GM12891 (cell line): ENCODE measurements around the gene FCRLB.
"Not testable (repeated sequence)": the region's sequence is repeated elsewhere in the genome, so short reads cannot be mapped to it uniquely, and the experiment has no call there.

ENCODE experiments used
- DNase-seq: peaks from one replicate; pipeline ENCODE4 v3.0.0; 2011; ENCODE audit warnings: low spot score; ENCODE audit not compliant: insufficient read length
- FAIRE-seq: peaks from 2 replicates; lab custom pipeline; 2011; peaks lifted over from hg19 to GRCh38; lab: Jason Lieb, UNC
- PAX5 ChIP-seq: IDR thresholded peaks from 2 replicates; pipeline ENCODE4 v1.6.1; 2011; ENCODE audit warnings: low read length, moderate library complexity, mild to moderate bottlenecking; ENCODE audit not compliant: insufficient read depth, severe bottlenecking
- POLR2A ChIP-seq: IDR thresholded peaks from 2 replicates; pipeline ENCODE4 v1.6.1; 2011; ENCODE audit warnings: low read depth, low read length, control low read depth
- POLR2AphosphoS5 ChIP-seq: IDR thresholded peaks from 2 replicates; pipeline ENCODE4 v1.6.1; 2011; ENCODE audit warnings: low read depth, low read length, control low read depth
- POU2F2 ChIP-seq: IDR thresholded peaks from 2 replicates; pipeline ENCODE4 v1.6.1; 2011; ENCODE audit warnings: low read depth, mild to moderate bottlenecking, control low read depth, low read length, moderate library complexity
- SPI1 ChIP-seq: IDR thresholded peaks from 2 replicates; pipeline ENCODE4 v1.6.1; 2011; ENCODE audit warnings: low read depth, low read length, control low read depth
- TAF1 ChIP-seq: IDR thresholded peaks from 2 replicates; pipeline ENCODE4 v1.6.1; 2011; ENCODE audit warnings: low read depth, low read length, control low read depth

Gene FCRLB

GRCh38 chr1:161720422-161720821, 922 bp upstream of the FCRLB start:
- DNase-seq (no peak), FAIRE-seq (no peak)

GRCh38 chr1:161721738-161722343, 497 bp downstream of the FCRLB start:
- no peak for TF ChIP-seq POLR2A
- TF ChIP-seq SPI1, result no peak
- no peak for TF ChIP-seq PAX5
- TF ChIP-seq TAF1, result no peak
- no peak for TF ChIP-seq POLR2AphosphoS5
- no peak for TF ChIP-seq POU2F2
- FAIRE-seq (peak; percentile 43), DNase-seq (no peak)

More at GRCh38 chr1:161720422-161720821, 922 bp upstream of the FCRLB start:
- TF ChIP-seq POLR2A (no peak), POU2F2 (no peak), PAX5 (no peak), POLR2AphosphoS5 (no peak), SPI1 (no peak), TAF1 (no peak)

GRCh38 chr1:161722406-161722805, 1.1 kb downstream of the FCRLB start:
- FAIRE-seq (no peak), DNase-seq (no peak)
- no peak for TF ChIP-seq POLR2A
- TF ChIP-seq POU2F2, result no peak
- no peak for TF ChIP-seq POLR2AphosphoS5

GRCh38 chr1:161723459-161724141, 2.3 kb downstream of the FCRLB start:
- no peak for TF ChIP-seq POU2F2
- no peak for TF ChIP-seq POLR2AphosphoS5
- no peak for TF ChIP-seq PAX5
- TF ChIP-seq TAF1, result no peak
- no peak for TF ChIP-seq SPI1
- no peak for TF ChIP-seq POLR2A
- FAIRE-seq (no peak), DNase-seq (no peak)

GRCh38 chr1:161725258-161725907, 4.0 kb downstream of the FCRLB start:
- FAIRE-seq, result not testable (repeated sequence)

GRCh38 chr1:161725908-161726472, 4.6 kb downstream of the FCRLB start:
- no peak for DNase-seq
- peak; percentile 70; the same call in 1 of the 2 replicates for TF ChIP-seq POU2F2
- TF ChIP-seq PAX5, result no peak
- peak; percentile 47; the same call in 1 of the 2 replicates for TF ChIP-seq POLR2A
- no peak for TF ChIP-seq POLR2AphosphoS5
- 0 out of 2 replicates have a peak, but pooled peaks have one; percentile 14 for TF ChIP-seq SPI1
- no peak for TF ChIP-seq TAF1
- peak; percentile 69 for FAIRE-seq

More at GRCh38 chr1:161725258-161725907, 4.0 kb downstream of the FCRLB start:
- DNase-seq, result not testable (repeated sequence)

GRCh38 chr1:161726473-161727255, 5.3 kb downstream of the FCRLB start:
- FAIRE-seq, result peak; percentile 87
- no peak for TF ChIP-seq SPI1
- peak; percentile 89 for TF ChIP-seq POLR2A
- TF ChIP-seq PAX5, result no peak
- TF ChIP-seq POU2F2, result peak; percentile 20
- TF ChIP-seq POLR2AphosphoS5, result peak; percentile 81
- TF ChIP-seq TAF1, result peak; percentile 64
- DNase-seq, result peak; percentile 71

- TF ChIP-seq POLR2AphosphoS5 (peak; percentile 15), POU2F2 (no peak), POLR2A (0 out of 2 replicates have a peak, but pooled peaks have one; percentile 2), TAF1 (no peak; the same call in 1 of the 2 replicates), SPI1 (no peak), PAX5 (no peak)
- no peak for DNase-seq
- no peak for FAIRE-seq
Observed at GRCh38 chr1:161727256-161727924, 6.0 kb downstream of the FCRLB start.
